Caco-2 (cell line): ENCODE results near the gene AP2A2. TPM values are rescaled to one million over a fixed set of nuclear protein-coding genes. Genes with fewer than 3 reads are reported as not detected.

Source experiments
- BruUV-seq: library from RNA; stranded (reverse); fragments of 400-500 nt; replicated peaks from 2 replicates; lab custom pipeline; 2021; lab: Mats Ljungman, UMichigan
- CTCF ChIA-PET: fragments of 300-600 bp; sonication (Branson Sonifier 250); formaldehyde crosslinking; loops from one replicate; lab custom pipeline; 2022; ENCODE audit warnings: antibody characterized with exemption; lab: Charles Lee
- POLR2A ChIA-PET: fragments of 300-600 bp; sonication (Branson Sonifier 250); formaldehyde crosslinking; loops from one replicate; lab custom pipeline; 2022; ENCODE audit warnings: antibody characterized with exemption; lab: Charles Lee
- DNase-seq, 2 experiments: peaks; one replicate each; pipeline versions ENCODE4 v3.0.0 to v3.0.0-alpha.2; 2020 to 2022
- H3K27me3 ChIP-seq: replicated peaks from 2 replicates; pipeline ENCODE4 v1.6.0; 2011; ENCODE audit warnings: low read length; ENCODE audit not compliant: control insufficient read depth, insufficient read depth
- H3K36me3 ChIP-seq: 2 replicates; pipeline ENCODE4 v1.5.1; 2011; ENCODE audit warnings: low read length; ENCODE audit not compliant: control insufficient read depth, insufficient read depth
- H3K4me1 ChIP-seq: fragments of 250-450 bp; sonication (Bioruptor Pico); 2 replicates; pipeline ENCODE4 v1.5.1; 2020; ENCODE audit warnings: mild to moderate bottlenecking
- H3K4me3 ChIP-seq: 2 replicates; pipeline ENCODE4 v1.5.1; 2011; ENCODE audit warnings: low read depth, mild to moderate bottlenecking, control low read depth, low read length
- H3K9me3 ChIP-seq: fragments of 250-450 bp; sonication (Bioruptor Pico); 2 replicates; pipeline ENCODE4 v1.5.1; 2020; ENCODE audit warnings: mild to moderate bottlenecking, moderate library complexity
- H3K27ac Mint-ChIP-seq: one replicate; pipeline ENCODE4 v1.8.0; 2022; ENCODE audit warnings: mixed read lengths; ENCODE audit not compliant: unreplicated experiment
- H3K27me3 Mint-ChIP-seq: one replicate; pipeline ENCODE4 v1.8.0; 2022; ENCODE audit warnings: mixed read lengths; ENCODE audit not compliant: insufficient read depth, unreplicated experiment
- H3K36me3 Mint-ChIP-seq: one replicate; pipeline ENCODE4 v1.8.0; 2022; ENCODE audit warnings: mild to moderate bottlenecking, mixed read lengths; ENCODE audit not compliant: insufficient read depth, unreplicated experiment
- H3K4me1 Mint-ChIP-seq: one replicate; pipeline ENCODE4 v1.8.0; 2022; ENCODE audit warnings: low read depth, mixed read lengths; ENCODE audit not compliant: unreplicated experiment
- H3K4me3 Mint-ChIP-seq: one replicate; pipeline ENCODE4 v1.8.0; 2022; ENCODE audit warnings: mild to moderate bottlenecking, moderate library complexity, mixed read lengths; ENCODE audit not compliant: unreplicated experiment
- H3K9me3 Mint-ChIP-seq: one replicate; pipeline ENCODE4 v1.8.0; 2022; ENCODE audit warnings: mixed read lengths; ENCODE audit not compliant: unreplicated experiment
- CTCF ChIP-seq, 2 experiments: fragments of 200-600 bp in 1 of 2; IDR thresholded peaks; 1 replicate in 1 of 2; 2 replicates in 1 of 2; pipeline versions ENCODE4 v1.5.1 to v1.8.0; 2011 to 2022; ENCODE audit warnings: antibody characterized with exemption in 1 of 2, control low read depth in 1 of 2, inconsistent platforms in 1 of 2, low read depth in 1 of 2, low read length in 1 of 2, mild to moderate bottlenecking in 1 of 2, moderate library complexity in 1 of 2; ENCODE audit not compliant: insufficient read depth in 1 of 2, severe bottlenecking in 1 of 2, unreplicated experiment in 1 of 2
- intact Hi-C: fragments of 100-400 bp; cut with micrococcal nuclease; formaldehyde crosslinking; loops from one replicate; pipeline ENCODE4 v1.10.0; 2022; ENCODE audit not compliant: unreplicated experiment
- total RNA-seq: library from RNA; stranded (reverse); gene quantifications from 2 replicates; pipeline ENCODE4 v1.2.3, GENCODE V29; 2022

AP2A2 gene
- total RNA-seq, 1 experiment from 2014 or later: 130 TPM

- ChIA-PET CTCF (no interaction called here), POLR2A (no interaction called here)
- H3K27me3 ChIP-seq: no peaks in the 10 kb centered on the region
- no peak for TF ChIP-seq CTCF (IDR thresholded peaks at IDR 0.05; ENCODE audit: insufficient read depth in 1 of 2, low read depth in 1 of 2, low read length in 1 of 2, severe bottlenecking in 1 of 2, unreplicated experiment in 1 of 2)
- BruUV-seq: no TSS peak
- DNase-seq: no peak
- no peak overlapping the region for H3K27ac Mint-ChIP-seq
- no peaks in the 10 kb centered on the region for H3K27me3 Mint-ChIP-seq
- H3K4me3 ChIP-seq: no peak overlapping the region
- H3K4me3 Mint-ChIP-seq: no peak overlapping the region
- no peaks in the 10 kb centered on the region for H3K4me1 Mint-ChIP-seq
- H3K9me3 Mint-ChIP-seq: no peaks in the 10 kb centered on the region
- H3K36me3 Mint-ChIP-seq: peaks cover 55% of the 10 kb centered on the region
- H3K36me3 ChIP-seq: peaks cover 9% of the 10 kb centered on the region
- H3K4me1 ChIP-seq: no peaks in the 10 kb centered on the region
- H3K9me3 ChIP-seq: no peaks in the 10 kb centered on the region
- intact Hi-C loops: no loop called here
Observed at GRCh38 chr11:901452-902061, 24.1 kb upstream of the AP2A2 start.

- Mint-ChIP-seq H3K27ac (no peak overlapping the region), H3K9me3 (no peaks in the 10 kb centered on the region), H3K4me3 (no peak overlapping the region), H3K4me1 (peaks cover 6% of the 10 kb centered on the region), H3K27me3 (no peaks in the 10 kb centered on the region), H3K36me3 (peaks cover 48% of the 10 kb centered on the region)
- H3K4me3 ChIP-seq: no peak overlapping the region
- POLR2A ChIA-PET: no interaction called here
- CTCF ChIA-PET: no interaction called here
- peaks cover 7% of the 10 kb centered on the region for H3K36me3 ChIP-seq
- intact Hi-C loops: no loop called here
- no peak for DNase-seq
- no peaks in the 10 kb centered on the region for H3K27me3 ChIP-seq
- no TSS peak for BruUV-seq
- H3K9me3 ChIP-seq: no peaks in the 10 kb centered on the region
- H3K4me1 ChIP-seq: no peaks in the 10 kb centered on the region; the same call in 1 of the 2 replicates
- TF ChIP-seq CTCF (IDR thresholded peaks at IDR 0.05; ENCODE audit: insufficient read depth in 1 of 2, low read depth in 1 of 2, low read length in 1 of 2, severe bottlenecking in 1 of 2, unreplicated experiment in 1 of 2): no peak
Observed at GRCh38 chr11:904380-904779, 21.3 kb upstream of the AP2A2 start.

- Histone ChIP-seq H3K9me3 (no peaks in the 10 kb centered on the region), H3K4me3 (no peak overlapping the region), H3K4me1 (no peaks in the 10 kb centered on the region; the same call in 1 of the 2 replicates), H3K27me3 (no peaks in the 10 kb centered on the region), H3K36me3 (peaks cover 3% of the 10 kb centered on the region)
- no peak for TF ChIP-seq CTCF (IDR thresholded peaks at IDR 0.05; ENCODE audit: insufficient read depth in 1 of 2, low read depth in 1 of 2, low read length in 1 of 2, severe bottlenecking in 1 of 2, unreplicated experiment in 1 of 2)
- CTCF ChIA-PET: interaction anchor here (0.6 kb wide), 1 partner anchor 31 kb away, joined by 3 read pairs; no protein-coding TSS in a partner anchor
- POLR2A ChIA-PET: no interaction called here
- no peaks in the 10 kb centered on the region for H3K9me3 Mint-ChIP-seq
- no peak overlapping the region for H3K4me3 Mint-ChIP-seq
- no peak for DNase-seq
- H3K27ac Mint-ChIP-seq: no peak overlapping the region
- peaks cover 6% of the 10 kb centered on the region for H3K4me1 Mint-ChIP-seq
- peaks cover 44% of the 10 kb centered on the region for H3K36me3 Mint-ChIP-seq
- BruUV-seq: no TSS peak
- intact Hi-C loops: no loop called here
- no peaks in the 10 kb centered on the region for H3K27me3 Mint-ChIP-seq
Observed at GRCh38 chr11:905952-906351, 19.7 kb upstream of the AP2A2 start.
